HG03571 (cell line): Measurements from ENCODE around the gene KRT14.
"Not testable (repeated sequence)": the region's sequence is repeated elsewhere in the genome, so short reads cannot be mapped to it uniquely, and the experiment has no call there.

ENCODE experiments used
- ATAC-seq: cut with Tn5 transposase; IDR thresholded peaks from one replicate; pipeline ENCODE4 v1.9.1; 2021; ENCODE audit not compliant: unreplicated experiment

Gene KRT14

DNA sequence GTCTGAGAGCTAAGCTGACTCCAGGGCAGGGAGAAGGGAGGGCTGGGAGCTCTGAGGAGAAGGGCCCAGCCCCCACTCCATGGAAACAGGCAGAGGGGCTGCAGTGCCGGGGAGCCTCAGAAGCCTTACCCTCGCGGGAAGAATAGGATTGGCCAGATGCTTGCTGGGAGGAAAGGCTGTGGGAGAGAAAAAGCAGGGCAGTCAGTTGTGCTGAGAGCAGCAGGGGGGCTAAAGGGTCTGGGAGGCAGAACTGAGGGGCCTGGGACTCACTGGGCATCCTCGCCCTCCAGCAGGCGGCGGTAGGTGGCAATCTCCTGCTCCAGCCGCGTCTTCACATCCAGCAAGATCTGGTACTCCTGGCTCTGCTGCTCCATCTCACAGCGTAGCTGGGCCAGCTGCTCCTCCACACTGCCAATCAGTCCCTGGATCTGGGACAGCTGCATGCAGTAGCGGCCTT is 23.4 kb upstream of the KRT14 start:
- not testable (repeated sequence) for ATAC-seq

GRCh38 chr17:41606930-41607329 is 20.2 kb upstream of the KRT14 start:
- ATAC-seq = not testable (repeated sequence)

GRCh38 chr17:41602524-41602923 is 15.8 kb upstream of the KRT14 start:
- ATAC-seq = no peak

- ATAC-seq = no peak
Measured at GRCh38 chr17:41600318-41600717, 13.6 kb upstream of the KRT14 start.

DNA sequence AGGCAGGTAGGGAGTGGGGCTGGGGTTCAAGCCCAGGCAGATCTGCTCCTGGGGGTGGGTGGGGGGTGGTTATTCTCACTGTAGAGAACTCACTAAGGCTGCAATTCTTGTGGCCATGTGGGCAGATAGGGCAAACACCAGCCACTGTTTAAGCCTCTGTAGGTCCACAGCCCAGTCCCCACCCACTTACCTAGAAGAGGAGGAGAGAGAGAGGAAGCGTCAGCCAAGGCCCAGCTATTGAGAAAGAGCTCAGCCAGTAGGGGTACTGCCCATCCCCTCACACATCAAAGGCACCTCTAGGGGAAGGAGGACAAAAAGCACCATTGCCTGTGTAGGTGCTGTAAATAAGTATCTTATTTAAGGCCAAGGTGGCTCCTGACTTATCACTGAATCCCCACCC is 13.0 kb upstream of the KRT14 start:
- ATAC-seq = no peak

GRCh38 chr17:41595585-41595984 is 8.9 kb upstream of the KRT14 start:
- ATAC-seq = no peak

GRCh38 chr17:41594363-41594915 is 7.7 kb upstream of the KRT14 start:
- ATAC-seq = no peak

DNA sequence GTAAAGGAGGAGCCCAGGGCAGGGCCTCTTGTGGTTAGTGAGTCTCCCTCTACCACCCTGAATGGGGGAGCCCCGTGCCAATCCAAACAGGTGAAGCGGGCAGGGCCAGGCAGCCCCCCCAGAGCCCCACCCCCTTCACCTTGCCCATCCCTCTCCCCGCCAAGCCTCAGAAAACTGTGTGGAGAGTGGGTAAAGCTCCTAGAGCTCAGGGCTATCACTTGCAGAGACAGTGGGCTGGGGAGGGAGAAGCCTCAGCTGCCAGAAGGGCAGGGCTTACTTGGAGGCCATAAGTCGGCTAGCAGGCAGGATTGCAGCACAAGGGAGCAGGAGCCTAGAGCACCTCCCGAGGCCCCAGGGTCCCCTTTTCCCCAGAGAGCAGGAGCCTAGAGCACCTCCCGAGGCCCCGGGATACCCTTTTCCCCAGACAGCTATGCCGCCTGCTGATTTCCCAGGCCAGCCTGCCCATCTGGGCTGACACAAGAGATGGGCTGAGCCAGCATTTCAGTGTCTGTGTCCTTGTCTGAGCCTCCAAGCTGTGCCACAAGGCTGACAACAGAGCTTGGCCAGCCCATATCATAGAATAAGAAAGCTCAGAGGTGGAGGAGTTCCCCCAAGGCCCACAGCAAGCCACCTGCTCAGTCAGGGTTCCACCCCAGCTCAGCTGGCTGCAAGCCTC is 6.7 kb upstream of the KRT14 start:
- ATAC-seq = no peak

- no peak for ATAC-seq
Measured at GRCh38 chr17:41592601-41593305, 6.1 kb upstream of the KRT14 start.

DNA sequence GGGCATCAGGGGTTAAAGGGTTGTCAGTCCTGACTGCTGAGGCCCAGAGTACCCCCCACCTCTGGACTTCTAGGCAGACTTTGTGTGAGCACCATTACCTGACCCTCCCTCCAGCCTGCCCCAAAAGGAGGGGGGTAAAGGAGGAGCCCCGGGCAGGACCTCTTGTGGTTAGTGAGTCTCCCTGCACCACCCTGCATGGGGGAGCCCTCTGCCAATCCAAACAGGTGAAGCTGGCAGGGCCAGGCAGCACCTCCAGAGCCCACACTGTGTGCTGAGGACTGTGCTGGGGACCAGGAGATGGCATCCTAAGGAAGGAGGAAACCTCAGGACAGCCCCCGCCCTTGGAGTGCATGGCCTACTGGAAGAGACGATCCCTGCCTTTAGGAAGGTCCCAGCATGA is 2.6 kb upstream of the KRT14 start:
- no peak for ATAC-seq

GRCh38 chr17:41588126-41588810 is 1.6 kb upstream of the KRT14 start:
- no peak for ATAC-seq

- ATAC-seq = no peak
Measured at GRCh38 chr17:41585301-41586056, 1.2 kb downstream of the KRT14 start.

DNA sequence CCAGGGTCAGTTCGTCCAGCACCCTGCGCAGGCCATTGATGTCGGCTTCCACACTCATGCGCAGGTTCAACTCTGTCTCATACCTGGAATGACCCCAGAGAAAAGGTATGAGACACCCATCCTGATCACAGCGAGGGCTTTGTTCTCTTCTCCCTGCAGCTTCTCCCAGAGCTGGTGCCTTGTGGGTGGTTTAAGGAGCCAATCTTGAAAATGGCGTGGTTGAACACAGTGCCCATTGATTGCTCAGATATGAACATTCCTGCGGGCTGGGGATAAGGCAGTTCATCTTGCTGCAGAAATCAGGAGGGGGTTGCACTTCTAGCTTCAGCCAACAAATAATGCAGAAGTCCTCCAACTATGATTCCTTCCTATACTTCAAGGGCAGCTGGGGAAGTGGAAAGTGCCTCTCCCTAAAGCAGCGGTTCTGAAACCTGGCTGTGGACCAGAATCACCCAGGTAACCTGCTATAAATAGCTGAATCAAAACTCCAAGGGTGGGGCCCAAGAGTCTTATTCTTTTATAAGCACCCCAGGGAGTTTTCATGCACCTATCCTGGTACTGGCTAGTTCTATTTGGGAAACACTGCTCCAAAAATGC is 2.3 kb downstream of the KRT14 start:
- not testable (repeated sequence) for ATAC-seq

GRCh38 chr17:41583137-41584127 is 3.3 kb downstream of the KRT14 start:
- no peak for ATAC-seq

GRCh38 chr17:41582061-41582968 is 4.4 kb downstream of the KRT14 start:
- not testable (repeated sequence) for ATAC-seq

- ATAC-seq = no peak
Measured at GRCh38 chr17:41581366-41582060, 5.2 kb downstream of the KRT14 start.

GRCh38 chr17:41580687-41581365 is 5.9 kb downstream of the KRT14 start:
- ATAC-seq = no peak
